GM18511 (cell line): ENCODE results near the gene KRT82.

Experiments
- ATAC-seq: cut with Tn5 transposase; IDR thresholded peaks from one replicate; pipeline ENCODE4 v1.9.1; 2021; ENCODE audit warnings: mild to moderate bottlenecking, moderate library complexity; ENCODE audit not compliant: unreplicated experiment

The KRT82 gene

GRCh38 chr12:52363111-52363679 lies 42.9 kb downstream of the KRT82 start:
- ATAC-seq, result no peak

- no peak for ATAC-seq
These were observed 43.9 kb downstream of the KRT82 start for GRCh38 chr12:52362118-52362726.

- ATAC-seq, result no peak
These were observed 44.6 kb downstream of the KRT82 start for GRCh38 chr12:52361553-52361952.

GRCh38 chr12:52360663-52361271 lies 45.4 kb downstream of the KRT82 start:
- no peak for ATAC-seq

GRCh38 chr12:52360106-52360662 lies 46.0 kb downstream of the KRT82 start:
- no peak for ATAC-seq

GRCh38 chr12:52359621-52360061 lies 46.5 kb downstream of the KRT82 start:
- no peak for ATAC-seq

GRCh38 chr12:52358575-52359350 lies 47.4 kb downstream of the KRT82 start:
- peak; percentile 97 for ATAC-seq

- ATAC-seq, result no peak
These were observed 49.2 kb downstream of the KRT82 start for GRCh38 chr12:52356762-52357580.

GRCh38 chr12:52356031-52356761 lies 49.9 kb downstream of the KRT82 start:
- no peak for ATAC-seq

GRCh38 chr12:52355176-52355575 lies 51.0 kb downstream of the KRT82 start:
- ATAC-seq, result no peak

- ATAC-seq, result no peak
These were observed 51.9 kb downstream of the KRT82 start for GRCh38 chr12:52354200-52354599.

- no peak for ATAC-seq
These were observed 52.4 kb downstream of the KRT82 start for GRCh38 chr12:52353766-52354165.

- no peak for ATAC-seq
These were observed 53.2 kb downstream of the KRT82 start for GRCh38 chr12:52352951-52353350.

- ATAC-seq, result no peak
These were observed 54.7 kb downstream of the KRT82 start for GRCh38 chr12:52351196-52352059.

- ATAC-seq, result no peak
These were observed 55.3 kb downstream of the KRT82 start for GRCh38 chr12:52350786-52351185.

- no peak for ATAC-seq
These were observed 56.0 kb downstream of the KRT82 start for GRCh38 chr12:52350021-52350620.

GRCh38 chr12:52349196-52349595 lies 56.9 kb downstream of the KRT82 start:
- ATAC-seq, result no peak
